ENCODE results near the gene LMBRD2.

LMBRD2 gene

DNA sequence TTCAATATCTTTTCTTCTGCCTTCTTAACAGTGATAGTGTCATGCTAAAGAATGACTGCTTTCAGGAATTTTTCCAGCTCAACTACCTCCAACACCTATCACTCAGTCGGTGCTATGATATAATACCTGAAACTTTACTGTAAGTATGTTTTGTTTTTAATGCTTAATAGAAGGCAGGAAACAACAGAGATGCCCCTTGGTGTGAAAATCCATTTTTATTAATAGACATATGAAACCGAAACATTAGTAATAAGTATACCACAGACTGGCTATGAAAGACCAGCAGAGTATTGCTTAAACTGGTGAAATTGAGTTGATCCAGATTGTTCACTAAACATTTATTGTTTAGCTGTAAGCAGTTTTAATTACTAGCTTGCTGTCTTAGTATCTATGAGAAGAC, 25.5 kb upstream of the LMBRD2 start:
- TF ChIP-seq NFRKB (IDR thresholded peaks at IDR 0.05) (no peak), FOXK2 (IDR thresholded peaks at IDR 0.05) (no peak), BHLHE40 (IDR thresholded peaks at IDR 0.05; ENCODE audit: borderline replicate concordance) (no peak), SP1 (IDR thresholded peaks at IDR 0.05) (no peak), LEF1 (IDR thresholded peaks at IDR 0.05; ENCODE audit: borderline replicate concordance) (no peak), CTBP1 (IDR thresholded peaks at IDR 0.05; ENCODE audit: borderline replicate concordance) (no peak), ELF4 (IDR thresholded peaks at IDR 0.05) (no peak), FOXA1 (IDR thresholded peaks at IDR 0.05) (no peak), HDGF (IDR thresholded peaks at IDR 0.05; ENCODE audit: borderline replicate concordance) (no peak), ARNT (IDR thresholded peaks at IDR 0.05) (no peak), FOXM1 (IDR thresholded peaks at IDR 0.05; ENCODE audit: borderline replicate concordance) (no peak), L3MBTL2 (conservative IDR thresholded peaks at IDR 0.05) (no peak), SUZ12 (IDR thresholded peaks at IDR 0.05) (no peak), TARDBP (IDR thresholded peaks at IDR 0.05) (no peak), ZNF384 (IDR thresholded peaks at IDR 0.05) (no peak)
- CTCF ChIA-PET: interaction anchor here (0.7 to 1.5 kb wide), 2 partner anchors 88 to 332 kb away, joined by 5 to 12 read pairs; no protein-coding TSS in a partner anchor
- POLR2A ChIA-PET: no interaction called here
- no peak for DNase-seq (ENCODE audit: extremely low spot score)

DNA sequence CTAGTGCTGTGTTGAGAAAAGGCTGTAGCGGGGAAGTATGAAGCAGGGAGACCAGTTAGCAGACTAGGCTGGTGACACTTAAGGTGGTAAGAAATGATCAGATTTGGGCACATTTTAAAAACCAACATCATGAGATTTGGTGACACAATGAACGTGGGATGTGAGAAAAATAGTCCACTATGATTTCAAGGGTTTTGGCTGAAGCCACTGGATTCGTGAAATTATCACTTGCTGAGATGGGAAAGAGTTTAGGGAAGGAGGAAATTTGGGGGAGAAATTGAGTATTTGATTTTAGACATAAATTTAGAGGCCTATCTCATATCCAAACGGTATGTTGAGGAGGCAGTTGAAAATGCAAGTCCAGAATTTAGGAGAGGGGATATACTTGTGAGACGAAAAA, 23.4 kb upstream of the LMBRD2 start:
- DNase-seq (ENCODE audit: extremely low spot score): no peak
- CTCF ChIA-PET: interaction anchor here (0.6 kb wide), 2 partner anchors 119 to 555 kb away, joined by 4 to 5 read pairs; no protein-coding TSS in a partner anchor
- POLR2A ChIA-PET: no interaction called here
- no peak for TF ChIP-seq ARNT (IDR thresholded peaks at IDR 0.05)
- TF ChIP-seq ELF4 (IDR thresholded peaks at IDR 0.05): no peak
- no peak for TF ChIP-seq TARDBP (IDR thresholded peaks at IDR 0.05)
- TF ChIP-seq SP1 (IDR thresholded peaks at IDR 0.05): no peak
- TF ChIP-seq LEF1 (IDR thresholded peaks at IDR 0.05; ENCODE audit: borderline replicate concordance): no peak
- TF ChIP-seq L3MBTL2 (conservative IDR thresholded peaks at IDR 0.05): no peak
- TF ChIP-seq NFRKB (IDR thresholded peaks at IDR 0.05): no peak
- TF ChIP-seq SUZ12 (IDR thresholded peaks at IDR 0.05): no peak
- no peak for TF ChIP-seq FOXK2 (IDR thresholded peaks at IDR 0.05)

DNA sequence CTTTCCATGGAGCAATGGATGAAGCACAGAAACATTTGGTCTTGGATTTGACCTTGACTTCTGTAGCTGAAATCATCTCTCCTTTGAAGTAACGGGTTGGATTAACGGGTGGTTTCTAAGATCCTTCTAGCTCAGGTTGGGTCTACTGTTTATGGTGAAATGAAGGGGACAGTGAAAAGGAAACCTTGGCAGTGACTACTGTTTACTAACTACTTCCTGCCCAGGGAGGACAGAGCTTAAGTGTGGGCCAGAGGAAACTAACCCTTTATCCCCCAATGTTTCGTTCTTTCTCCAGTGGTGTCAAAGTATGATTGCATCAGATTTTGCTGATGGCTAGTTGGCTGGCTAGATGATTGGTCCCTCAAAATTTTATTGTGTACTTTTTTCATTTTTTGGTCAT, 22.4 kb upstream of the LMBRD2 start:
- ChIA-PET POLR2A (no interaction called here), CTCF (interaction anchor here (1.0 kb wide), 1 partner anchor 132 kb away, joined by 3 read pairs; no protein-coding TSS in a partner anchor)
- TF ChIP-seq FOXK2 (IDR thresholded peaks at IDR 0.05): no peak
- no peak for TF ChIP-seq SUZ12 (IDR thresholded peaks at IDR 0.05)
- TF ChIP-seq ARNT (IDR thresholded peaks at IDR 0.05): no peak
- TF ChIP-seq FOXM1 (IDR thresholded peaks at IDR 0.05; ENCODE audit: borderline replicate concordance): no peak
- TF ChIP-seq LEF1 (IDR thresholded peaks at IDR 0.05; ENCODE audit: borderline replicate concordance): no peak
- TF ChIP-seq NFRKB (IDR thresholded peaks at IDR 0.05): no peak
- no peak for TF ChIP-seq CTBP1 (IDR thresholded peaks at IDR 0.05; ENCODE audit: borderline replicate concordance)
- TF ChIP-seq, protein P1, sequence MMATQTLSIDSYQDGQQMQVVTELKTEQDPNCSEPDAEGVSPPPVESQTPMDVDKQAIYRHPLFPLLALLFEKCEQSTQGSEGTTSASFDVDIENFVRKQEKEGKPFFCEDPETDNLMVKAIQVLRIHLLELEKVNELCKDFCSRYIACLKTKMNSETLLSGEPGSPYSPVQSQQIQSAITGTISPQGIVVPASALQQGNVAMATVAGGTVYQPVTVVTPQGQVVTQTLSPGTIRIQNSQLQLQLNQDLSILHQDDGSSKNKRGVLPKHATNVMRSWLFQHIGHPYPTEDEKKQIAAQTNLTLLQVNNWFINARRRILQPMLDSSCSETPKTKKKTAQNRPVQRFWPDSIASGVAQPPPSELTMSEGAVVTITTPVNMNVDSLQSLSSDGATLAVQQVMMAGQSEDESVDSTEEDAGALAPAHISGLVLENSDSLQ (IDR thresholded peaks at IDR 0.05): no peak
- TF ChIP-seq ELF4 (IDR thresholded peaks at IDR 0.05): no peak
- no peak for TF ChIP-seq TARDBP (IDR thresholded peaks at IDR 0.05)
- no peak for TF ChIP-seq ZNF384 (IDR thresholded peaks at IDR 0.05)
- no peak for TF ChIP-seq FOXA1 (IDR thresholded peaks at IDR 0.05)
- TF ChIP-seq HDGF (IDR thresholded peaks at IDR 0.05; ENCODE audit: borderline replicate concordance): no peak
- DNase-seq (ENCODE audit: extremely low spot score): no peak

DNA sequence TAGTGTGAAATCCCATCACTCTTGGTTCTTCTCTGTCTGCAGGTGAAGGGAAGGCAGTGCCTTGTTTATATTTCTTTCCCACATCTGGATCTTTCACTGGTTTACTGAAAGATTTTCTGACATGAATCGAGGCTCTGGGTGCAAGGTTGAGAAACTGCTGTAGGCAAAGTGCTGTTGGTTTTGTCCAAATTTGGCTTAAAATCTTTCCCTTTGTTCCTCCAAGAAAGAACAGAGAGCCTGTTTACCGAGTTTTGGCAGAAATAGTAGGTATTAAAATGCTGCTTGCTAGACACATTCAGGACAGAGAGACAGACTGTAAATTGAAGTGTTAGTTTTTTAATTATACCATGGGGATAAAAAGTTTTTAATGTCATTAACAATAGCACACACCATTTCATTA, 21.7 kb upstream of the LMBRD2 start:
- CTCF ChIA-PET: no interaction called here

DNA sequence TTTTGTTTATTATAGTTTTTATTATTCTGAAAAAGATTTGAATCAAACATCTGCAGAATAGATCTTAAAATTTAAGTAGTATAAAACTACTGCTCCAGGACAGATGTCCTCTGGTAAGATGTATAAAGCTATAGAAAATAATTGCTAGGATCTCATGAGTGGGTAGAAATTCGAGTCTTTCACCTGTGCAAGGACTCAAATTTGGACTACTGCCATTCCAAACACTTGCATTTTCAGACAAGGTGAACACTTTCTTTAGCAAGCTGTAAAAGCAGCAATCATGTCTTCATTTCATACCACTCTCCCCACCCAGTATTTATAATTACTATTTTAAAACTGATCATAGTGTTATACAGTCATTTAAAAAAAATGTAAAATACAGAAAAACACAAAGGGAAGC, 20.9 kb upstream of the LMBRD2 start:
- TF ChIP-seq, protein P1 (IDR thresholded peaks at IDR 0.05): no peak
- TF ChIP-seq NFRKB (IDR thresholded peaks at IDR 0.05) (no peak), SUZ12 (IDR thresholded peaks at IDR 0.05) (no peak)
- CTCF ChIA-PET: interaction anchor here (0.5 kb wide), 1 partner anchor 347 kb away, joined by 4 read pairs; no protein-coding TSS in a partner anchor

More for the DNA sequence above, 21.7 kb upstream of the LMBRD2 start:
- DNase-seq (ENCODE audit: extremely low spot score): no peak
- TF ChIP-seq, protein P1 (IDR thresholded peaks at IDR 0.05): no peak
- no peak for TF ChIP-seq HDGF (IDR thresholded peaks at IDR 0.05; ENCODE audit: borderline replicate concordance)
- TF ChIP-seq CTBP1 (IDR thresholded peaks at IDR 0.05; ENCODE audit: borderline replicate concordance): no peak
- TF ChIP-seq FOXM1 (IDR thresholded peaks at IDR 0.05; ENCODE audit: borderline replicate concordance): no peak
- no peak for TF ChIP-seq L3MBTL2 (conservative IDR thresholded peaks at IDR 0.05)
- TF ChIP-seq LEF1 (IDR thresholded peaks at IDR 0.05; ENCODE audit: borderline replicate concordance): no peak
- TF ChIP-seq ELF4 (IDR thresholded peaks at IDR 0.05): no peak
- TF ChIP-seq FOXA1 (IDR thresholded peaks at IDR 0.05): no peak
- TF ChIP-seq SUZ12 (IDR thresholded peaks at IDR 0.05): no peak
- TF ChIP-seq ARNT (IDR thresholded peaks at IDR 0.05): no peak
- no peak for TF ChIP-seq TARDBP (IDR thresholded peaks at IDR 0.05)
- POLR2A ChIA-PET: no interaction called here

DNA sequence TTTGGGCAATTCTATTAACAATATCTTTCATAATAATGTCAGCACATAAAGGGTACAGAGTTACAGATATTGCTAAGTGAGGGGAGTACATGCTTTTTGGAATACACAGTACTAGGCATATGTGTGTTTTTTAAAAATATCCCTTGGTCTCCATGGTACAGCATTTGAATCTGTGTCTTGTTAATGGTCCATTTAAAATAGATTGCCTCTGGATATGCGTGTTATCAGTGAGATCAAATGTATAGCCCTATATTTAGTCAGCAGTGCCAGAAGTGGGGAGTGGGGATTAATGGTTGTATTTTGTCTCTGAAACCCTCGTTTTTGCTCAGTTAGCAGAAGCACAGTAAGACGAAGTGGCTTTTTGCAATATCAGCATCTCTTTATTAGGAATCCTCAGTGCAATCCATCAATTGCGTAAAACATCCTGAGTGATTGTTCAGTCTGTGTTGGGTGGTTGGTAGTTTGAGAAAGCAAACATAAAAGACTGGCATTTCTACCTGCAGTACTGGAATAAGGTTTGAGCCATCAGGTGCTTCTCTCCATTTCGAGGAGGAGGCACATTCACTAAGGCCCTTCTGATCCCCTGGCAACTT, 19.2 kb upstream of the LMBRD2 start:
- ChIA-PET CTCF (no interaction called here), POLR2A (no interaction called here)
- no peak for DNase-seq (ENCODE audit: extremely low spot score)
- TF ChIP-seq, protein P1 (IDR thresholded peaks at IDR 0.05): no peak
- TF ChIP-seq FOXM1 (IDR thresholded peaks at IDR 0.05; ENCODE audit: borderline replicate concordance): no peak
- TF ChIP-seq NFRKB (IDR thresholded peaks at IDR 0.05): no peak
- no peak for TF ChIP-seq ARNT (IDR thresholded peaks at IDR 0.05)
- TF ChIP-seq SUZ12 (IDR thresholded peaks at IDR 0.05): no peak
- TF ChIP-seq FOXA1 (IDR thresholded peaks at IDR 0.05): no peak
- no peak for TF ChIP-seq HDGF (IDR thresholded peaks at IDR 0.05; ENCODE audit: borderline replicate concordance)
- no peak for TF ChIP-seq CTBP1 (IDR thresholded peaks at IDR 0.05; ENCODE audit: borderline replicate concordance)
- no peak for TF ChIP-seq L3MBTL2 (conservative IDR thresholded peaks at IDR 0.05)
- TF ChIP-seq LEF1 (IDR thresholded peaks at IDR 0.05; ENCODE audit: borderline replicate concordance): no peak
- no peak for TF ChIP-seq FOXK2 (IDR thresholded peaks at IDR 0.05)
- no peak for TF ChIP-seq SP1 (IDR thresholded peaks at IDR 0.05)

More for the DNA sequence above, 20.9 kb upstream of the LMBRD2 start:
- POLR2A ChIA-PET: no interaction called here
- no peak for DNase-seq (ENCODE audit: extremely low spot score)
